GM19239 (cell line): ENCODE measurements around the gene TLX3.
"Not testable (repeated sequence)": the region's sequence is repeated elsewhere in the genome, so short reads cannot be mapped to it uniquely, and the experiment has no call there.

Experiments
- DNase-seq: peaks from one replicate; pipeline ENCODE4 v3.0.0; 2011; ENCODE audit warnings: low spot score; ENCODE audit not compliant: insufficient read length
- FAIRE-seq: peaks from 2 replicates; lab custom pipeline; 2011; peaks lifted over from hg19 to GRCh38; lab: Jason Lieb, UNC

Gene TLX3

DNA sequence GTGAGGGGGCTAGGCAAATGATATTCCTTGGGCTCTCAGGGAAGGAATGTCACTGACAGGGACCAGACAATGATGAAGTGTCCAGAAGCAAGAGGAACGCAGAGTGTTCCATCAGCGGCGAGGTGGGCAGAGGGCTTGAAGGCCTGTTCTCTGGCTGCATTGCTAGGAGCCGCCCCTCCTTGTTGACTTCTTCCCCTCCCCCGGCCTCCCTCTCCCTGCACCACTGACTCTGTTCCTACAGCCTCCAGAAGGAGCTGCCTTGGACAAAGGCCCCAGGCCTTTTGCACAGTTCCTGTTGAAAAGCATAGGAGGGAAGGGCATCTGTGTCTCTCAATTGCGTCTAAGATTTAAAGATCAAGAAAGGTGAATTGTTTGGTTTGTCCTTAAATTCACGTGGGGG, 12.4 kb downstream of the TLX3 start:
- FAIRE-seq (no peak), DNase-seq (no peak)

DNA sequence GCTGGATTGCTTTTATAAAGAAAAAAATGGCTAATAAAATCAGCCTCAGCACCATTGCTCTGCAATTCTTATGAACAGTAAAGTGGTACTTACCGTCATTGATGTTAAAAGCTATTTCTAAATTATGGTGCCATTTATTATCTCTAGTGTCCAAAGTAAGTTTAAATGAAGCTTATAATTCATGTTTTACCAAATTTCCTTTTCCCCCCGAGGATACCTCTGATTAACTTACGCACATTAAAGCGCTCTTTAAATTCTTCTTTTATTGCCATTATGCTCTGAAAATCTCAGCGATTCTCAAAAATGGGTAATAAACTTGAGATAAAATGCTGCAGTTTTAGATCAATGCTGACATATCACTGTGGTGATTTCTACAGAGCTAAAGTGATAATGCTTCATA, 13.5 kb downstream of the TLX3 start:
- FAIRE-seq (no peak), DNase-seq (no peak)

DNA sequence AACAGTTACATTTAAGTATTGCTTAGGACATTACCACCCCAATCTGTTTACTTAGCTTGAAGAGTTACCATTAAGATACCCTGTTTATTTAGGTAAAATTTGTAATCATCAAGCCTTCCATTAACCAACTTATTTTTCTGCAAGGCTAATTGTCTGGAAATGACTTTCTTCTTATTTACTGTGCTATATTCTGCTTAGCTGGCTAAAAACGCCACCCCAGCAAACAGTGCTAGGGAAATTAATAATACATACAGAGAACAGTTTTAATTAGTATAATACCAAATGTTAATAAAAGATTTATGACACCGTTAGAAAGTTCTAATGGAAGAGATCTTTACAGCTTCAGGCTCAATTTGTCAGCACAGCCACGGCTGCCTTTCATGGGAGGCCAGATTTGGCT, 14.0 kb downstream of the TLX3 start:
- FAIRE-seq: no peak
- DNase-seq: no peak

DNA sequence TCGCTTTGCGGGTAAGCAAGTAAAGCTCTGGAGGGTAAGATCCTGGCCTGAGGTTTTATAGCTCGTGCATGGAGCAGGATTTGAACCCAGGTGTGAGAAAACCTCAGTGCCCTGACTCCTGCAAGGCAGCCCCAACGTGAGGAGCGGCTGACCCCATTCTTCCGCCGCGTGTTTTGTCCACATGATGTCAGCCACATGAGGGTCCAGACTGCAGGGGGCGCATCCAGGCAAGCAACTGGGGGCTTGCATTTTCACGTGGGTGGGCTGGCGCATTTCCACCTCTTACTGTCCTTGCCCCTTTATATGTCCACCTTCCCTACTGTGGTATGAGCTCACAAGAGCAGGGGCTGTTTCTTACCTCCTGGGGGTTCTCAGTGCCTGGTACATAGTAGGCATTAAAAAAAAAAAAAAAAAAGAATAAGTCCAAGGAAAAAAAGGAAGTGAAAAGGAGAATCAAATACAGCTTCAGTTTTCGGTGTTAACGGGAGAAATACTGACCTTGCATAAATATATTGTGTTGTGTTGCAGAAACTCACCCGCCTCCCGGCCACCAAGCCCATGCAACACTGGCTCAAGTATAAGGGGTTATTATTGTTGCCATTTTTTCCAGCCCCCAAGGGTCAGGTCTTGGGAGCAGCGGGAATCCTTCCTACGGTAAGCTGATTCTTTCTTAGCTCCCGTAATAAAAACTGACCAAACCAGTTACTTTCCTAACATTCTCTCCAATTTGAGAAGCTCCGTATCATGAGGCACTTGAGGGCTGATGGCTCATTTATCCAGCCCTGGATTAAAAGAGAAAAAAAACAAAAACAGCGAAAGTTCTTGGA, 15.0 kb downstream of the TLX3 start:
- FAIRE-seq (no peak), DNase-seq (no peak)

DNA sequence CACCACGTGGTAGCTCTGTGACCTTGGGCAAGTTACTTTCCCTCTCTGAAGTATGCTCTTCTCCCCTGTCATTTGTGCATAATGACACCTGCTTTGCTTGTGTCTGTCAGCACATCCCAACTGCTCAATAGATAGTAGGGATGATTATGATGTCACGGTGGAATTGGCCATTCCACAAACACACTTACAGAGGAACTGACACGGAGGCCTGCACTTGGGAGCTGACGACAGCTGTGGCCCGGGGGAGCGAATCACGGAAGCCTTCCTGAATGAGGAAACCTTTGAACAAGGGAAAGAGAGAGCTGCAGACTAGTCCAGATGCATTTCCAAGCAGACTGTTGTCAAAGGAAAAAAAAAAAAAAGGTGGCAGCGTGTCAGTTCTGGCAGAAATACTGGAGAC, 21.0 kb downstream of the TLX3 start:
- FAIRE-seq: no peak

DNA sequence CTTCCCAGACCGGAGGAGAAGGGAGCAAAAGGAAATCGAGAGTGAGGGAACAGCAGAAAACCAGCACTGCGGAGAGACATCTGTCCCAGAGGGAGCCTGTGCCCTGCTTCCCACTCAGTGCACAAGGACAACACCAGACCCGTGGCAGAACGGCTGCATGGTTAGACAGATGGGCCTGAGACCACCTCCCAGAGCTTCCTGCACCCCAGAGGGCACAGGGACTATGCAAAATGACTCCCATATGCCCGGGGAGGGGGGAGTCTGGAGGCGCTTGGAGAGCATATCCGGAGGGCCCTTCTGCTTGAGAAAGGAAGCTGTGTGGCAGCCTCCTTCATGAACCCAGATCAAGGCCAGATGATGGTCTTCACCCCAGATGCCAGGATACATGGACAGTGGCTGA, 26.6 kb downstream of the TLX3 start:
- FAIRE-seq (no peak), DNase-seq (no peak)

More for the DNA sequence above, 21.0 kb downstream of the TLX3 start:
- DNase-seq: no peak

DNA sequence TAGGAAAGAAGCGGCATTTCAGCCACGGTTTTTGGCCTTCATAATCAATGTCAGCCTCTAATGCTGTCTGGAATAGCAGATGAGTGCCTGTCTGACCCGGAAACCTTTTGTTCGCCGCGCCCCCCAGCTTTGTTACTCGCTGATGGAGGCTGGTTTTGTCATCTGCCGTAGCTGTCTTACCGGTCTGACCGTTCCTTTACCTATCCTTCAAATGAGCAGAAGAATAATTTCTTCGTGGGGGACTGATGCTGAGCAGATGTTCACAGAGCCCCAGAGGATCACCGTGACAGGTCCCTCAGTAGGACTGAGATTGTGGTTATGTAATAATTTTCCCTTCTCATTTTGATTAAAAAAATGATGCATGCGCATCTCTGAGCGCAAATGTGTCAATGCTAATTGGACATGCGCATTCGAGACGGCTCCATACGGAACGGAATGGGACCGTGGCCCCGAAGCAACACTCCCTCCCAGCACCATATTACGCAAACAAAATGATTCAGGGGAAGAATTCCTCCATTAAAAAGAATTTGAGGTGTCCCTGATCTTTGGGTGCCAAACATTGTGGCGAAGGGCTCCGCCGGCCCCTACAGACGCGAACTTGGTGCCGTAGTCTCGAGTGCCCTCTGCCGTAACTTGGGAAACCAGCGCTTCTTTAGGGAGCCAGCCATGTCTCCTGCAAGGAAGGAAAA, 27.6 kb downstream of the TLX3 start:
- peak; percentile 76 for FAIRE-seq
- DNase-seq: no peak

DNA sequence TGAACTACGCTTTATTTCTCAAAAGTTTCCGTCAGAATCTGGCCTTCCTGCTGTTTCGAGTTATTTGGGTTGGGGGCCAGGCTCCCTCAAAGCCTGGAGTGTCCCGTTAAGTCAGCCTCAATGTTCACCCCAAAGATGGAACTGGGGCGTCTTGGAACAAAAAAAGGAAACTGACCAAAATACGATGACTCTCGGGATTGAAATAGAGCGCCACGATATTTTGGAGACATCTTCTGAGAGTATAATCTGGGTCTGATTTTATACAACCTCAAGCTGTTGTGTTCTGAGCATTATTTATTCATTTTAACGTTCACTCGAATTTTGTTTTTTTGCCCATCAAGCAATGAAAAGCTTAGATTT, 28.1 kb downstream of the TLX3 start:
- FAIRE-seq (no peak), DNase-seq (no peak)

DNA sequence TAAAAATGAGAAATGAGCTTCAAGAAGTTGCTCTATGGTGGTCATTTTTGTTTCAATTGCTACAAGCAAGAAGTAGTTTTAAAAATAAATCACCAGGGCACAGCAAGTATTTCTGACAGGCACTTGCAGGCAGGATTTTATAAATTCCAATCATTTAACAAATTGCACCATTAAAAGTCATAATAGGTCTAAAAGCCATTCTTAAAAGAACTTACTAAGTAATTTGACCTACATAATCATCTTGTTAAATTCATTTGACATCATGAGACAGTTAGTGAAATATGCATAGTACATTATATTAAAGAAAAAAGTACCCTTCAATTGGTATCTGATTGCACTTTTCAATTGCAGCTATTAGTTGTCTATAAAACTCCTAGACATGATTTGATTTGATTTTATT, 31.0 kb downstream of the TLX3 start:
- no peak for DNase-seq
- FAIRE-seq: no peak

DNA sequence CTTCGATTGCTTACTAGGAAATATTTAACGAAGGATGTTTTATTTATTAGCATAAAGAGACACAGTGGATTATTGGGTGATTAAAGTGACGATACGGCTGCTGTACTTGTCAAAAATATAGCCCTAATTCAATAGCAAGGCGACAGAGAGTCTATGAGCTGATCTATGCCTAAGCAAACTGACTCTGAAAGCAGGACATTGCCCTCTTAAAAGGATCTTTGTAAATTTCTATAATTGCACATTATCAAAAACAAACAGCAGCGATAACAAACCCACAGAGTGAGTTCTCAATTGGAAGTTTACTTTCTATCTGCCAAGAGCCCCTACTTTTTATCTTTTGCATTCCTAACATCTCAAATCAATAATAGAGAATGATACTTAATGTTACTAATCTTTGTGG, 31.4 kb downstream of the TLX3 start:
- no peak for DNase-seq
- no peak for FAIRE-seq

DNA sequence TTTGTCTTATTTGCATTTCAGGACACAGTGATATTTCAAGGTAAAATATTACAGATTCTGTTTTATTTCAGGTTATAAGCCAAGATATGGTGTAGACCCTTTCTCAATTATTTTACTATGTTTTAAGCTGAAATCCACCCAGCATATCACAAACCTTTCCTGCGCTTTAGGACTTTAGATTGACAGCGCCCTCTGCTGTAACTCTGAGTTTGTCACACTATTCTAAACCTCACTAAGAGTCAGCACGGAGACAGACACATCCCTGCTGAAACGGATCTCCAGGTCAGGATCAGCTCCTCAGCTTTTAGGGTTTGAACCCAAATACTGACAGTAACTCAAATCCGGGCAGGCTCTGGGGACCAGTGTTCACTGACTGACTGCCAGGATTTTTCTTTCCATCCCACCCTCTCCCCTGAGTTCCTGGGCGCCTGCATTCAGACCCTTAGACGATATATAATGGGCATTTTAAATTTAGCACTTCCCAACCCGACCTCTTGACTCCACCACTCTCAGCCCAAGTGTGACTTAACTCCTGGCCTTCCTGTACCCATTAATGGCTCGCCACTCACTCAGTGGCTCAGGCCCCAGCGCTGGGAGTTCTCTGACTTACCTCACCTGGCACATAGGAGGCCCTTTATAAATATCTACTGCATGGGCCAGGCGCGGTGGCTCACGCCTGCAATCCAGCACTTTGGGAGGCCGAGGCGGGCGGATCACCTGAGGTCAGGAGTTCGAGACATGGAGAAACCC, 33.5 kb downstream of the TLX3 start:
- peak; percentile 80 for FAIRE-seq
- peak; percentile 36 for DNase-seq

DNA sequence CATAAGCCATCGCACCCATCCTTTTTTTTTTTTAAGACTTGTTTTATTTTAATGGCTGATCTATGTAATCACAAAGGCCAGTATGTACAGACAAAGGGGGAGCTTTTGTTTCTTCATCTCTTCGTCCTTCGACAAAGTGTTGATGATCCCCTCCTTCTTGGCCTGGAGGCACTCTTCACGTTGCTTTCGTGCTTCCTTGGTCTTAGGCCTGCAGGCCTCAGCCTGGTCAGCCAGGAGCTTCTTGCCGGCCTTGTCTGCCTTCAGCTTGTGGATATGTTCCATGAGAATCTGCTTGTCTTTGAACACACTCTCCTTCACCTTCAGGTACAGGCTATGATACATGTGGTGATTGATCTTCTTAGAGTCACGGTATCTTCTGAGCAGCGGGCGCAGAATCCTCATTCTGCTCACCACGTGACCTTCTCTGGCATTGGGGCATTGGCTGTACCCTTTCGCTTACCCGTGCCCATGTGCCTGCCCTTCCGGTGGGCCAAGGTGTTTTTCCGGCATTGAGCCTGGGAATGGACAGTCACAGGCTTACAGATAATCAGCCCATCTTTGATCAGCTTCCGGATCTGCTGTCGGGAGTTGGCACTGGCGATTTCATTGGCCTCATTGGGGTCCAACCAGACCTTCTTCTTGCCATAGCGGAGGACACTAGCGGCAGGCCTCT, 36.0 kb downstream of the TLX3 start:
- DNase-seq (no peak), FAIRE-seq (no peak)

DNA sequence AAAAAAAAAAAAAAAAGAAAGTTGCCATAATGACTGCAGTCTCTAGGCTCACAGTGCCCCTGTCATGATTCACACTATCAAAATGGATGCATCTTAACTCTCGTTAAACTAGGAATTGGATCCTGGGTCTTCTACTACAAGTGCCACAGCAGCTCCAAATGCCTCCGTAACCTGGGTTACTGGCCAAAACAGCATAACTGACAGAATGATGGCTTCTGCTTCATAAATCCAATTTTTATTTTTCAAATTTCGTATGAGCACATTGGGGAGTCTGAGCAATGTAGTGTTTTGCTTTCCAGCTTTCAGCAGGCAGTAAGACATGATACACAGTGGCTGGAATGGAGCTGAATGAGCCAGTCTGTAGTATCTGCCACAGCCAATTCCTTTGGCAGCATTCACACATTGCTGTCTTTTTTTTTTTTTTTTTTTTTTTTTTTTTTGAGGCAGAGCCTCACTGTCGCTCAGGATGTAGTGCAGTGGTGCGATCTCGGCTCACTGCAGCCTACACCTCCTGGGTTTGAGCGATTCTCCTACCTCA, 42.6 kb downstream of the TLX3 start:
- DNase-seq (no peak), FAIRE-seq (no peak)

DNA sequence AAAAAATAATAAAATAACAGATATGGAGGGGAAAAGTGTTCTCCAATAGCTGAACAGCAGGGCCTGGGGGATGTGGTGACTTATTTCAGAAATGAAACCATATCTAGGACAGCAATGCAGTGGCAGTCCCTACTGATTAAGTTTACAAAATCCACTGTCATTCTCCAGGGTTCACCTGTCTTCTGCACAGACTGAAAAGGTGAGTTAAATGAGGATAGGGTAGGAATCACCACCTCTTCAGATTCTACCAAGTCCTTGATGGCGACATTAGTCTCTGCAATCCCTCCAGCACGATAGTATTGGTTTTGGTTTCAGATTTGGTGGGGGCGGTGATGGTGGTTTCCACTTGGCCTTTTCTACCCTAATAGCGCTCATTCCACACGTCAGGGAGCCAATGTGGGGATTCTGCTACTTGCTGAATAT, 46.3 kb downstream of the TLX3 start:
- DNase-seq (peak; percentile 44), FAIRE-seq (peak; percentile 86)

DNA sequence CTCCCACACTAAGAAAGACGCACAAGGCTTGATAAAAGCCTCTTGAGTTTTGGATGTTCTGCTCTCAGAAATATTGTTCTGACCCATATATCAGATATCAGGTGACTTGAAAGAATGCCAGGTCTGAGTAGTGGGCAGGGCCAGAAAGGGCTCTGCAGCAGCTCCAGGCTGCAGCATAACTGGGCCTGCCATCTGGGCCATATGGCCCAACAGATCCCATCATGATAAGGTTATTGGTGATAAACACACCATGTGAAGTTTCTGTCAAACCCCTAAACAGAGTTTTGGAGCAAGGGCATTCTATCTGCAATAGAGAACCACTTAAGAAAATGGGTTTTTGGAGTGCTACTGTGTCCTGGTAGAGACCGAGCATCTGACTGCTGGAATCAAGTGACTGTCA, 48.8 kb downstream of the TLX3 start:
- FAIRE-seq (no peak), DNase-seq (no peak)

DNA sequence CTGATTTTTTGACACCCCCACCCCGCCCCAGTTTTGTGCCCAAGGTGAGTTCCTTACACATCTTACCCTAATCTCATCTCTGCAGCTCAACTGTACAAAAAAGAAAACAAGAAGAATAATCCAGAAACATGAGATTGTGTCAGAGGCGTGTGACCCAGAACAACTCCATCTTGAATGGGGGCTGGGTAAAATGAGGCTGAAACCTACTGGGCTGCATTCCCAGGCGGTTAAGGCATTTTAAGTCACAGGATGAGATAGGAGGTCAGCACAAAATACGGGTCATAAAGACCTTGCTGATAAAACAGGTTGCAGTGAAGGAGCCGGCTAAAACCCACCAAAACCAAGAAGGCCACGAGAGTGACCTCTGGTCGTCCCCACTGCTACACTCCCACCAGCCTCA, 52.1 kb downstream of the TLX3 start:
- FAIRE-seq, DNase-seq: not testable (repeated sequence)
